Tibial nerve (tissue), 4 donors: Measurements from ENCODE around the gene OAS2.

Experiments
- EP300 ChIP-seq, 2 donors: sonication (generic); formaldehyde crosslinking; IDR thresholded peaks; one replicate each; pipeline ENCODE4 v1.6.1; 2017; ENCODE audit warnings: antibody characterized with exemption in 2 of 2, mild to moderate bottlenecking in 1 of 2
- POLR2A ChIP-seq, 2 donors: fragments of 450-650 bp; IDR thresholded peaks; one replicate each; pipeline ENCODE4 v1.6.1; 2017; ENCODE audit warnings: antibody characterized with exemption in 2 of 2, mild to moderate bottlenecking in 2 of 2, moderate library complexity in 2 of 2
- TF ChIP-seq, protein P1 (sequence below), 5 experiments: fragments of 200-600 bp in 3 of 5; fragments of 450-650 bp in 2 of 5; sonication (generic) in 3 of 5; IDR thresholded peaks; one replicate each; pipeline ENCODE4 v1.5.1; 2016 to 2019; ENCODE audit warnings: antibody characterized with exemption in 5 of 5, mild to moderate bottlenecking in 3 of 5, moderate library complexity in 2 of 5

GRCh38 chr12:112977641-112978040, 678 bp upstream of the OAS2 start:
- TF ChIP-seq, protein P1, sequence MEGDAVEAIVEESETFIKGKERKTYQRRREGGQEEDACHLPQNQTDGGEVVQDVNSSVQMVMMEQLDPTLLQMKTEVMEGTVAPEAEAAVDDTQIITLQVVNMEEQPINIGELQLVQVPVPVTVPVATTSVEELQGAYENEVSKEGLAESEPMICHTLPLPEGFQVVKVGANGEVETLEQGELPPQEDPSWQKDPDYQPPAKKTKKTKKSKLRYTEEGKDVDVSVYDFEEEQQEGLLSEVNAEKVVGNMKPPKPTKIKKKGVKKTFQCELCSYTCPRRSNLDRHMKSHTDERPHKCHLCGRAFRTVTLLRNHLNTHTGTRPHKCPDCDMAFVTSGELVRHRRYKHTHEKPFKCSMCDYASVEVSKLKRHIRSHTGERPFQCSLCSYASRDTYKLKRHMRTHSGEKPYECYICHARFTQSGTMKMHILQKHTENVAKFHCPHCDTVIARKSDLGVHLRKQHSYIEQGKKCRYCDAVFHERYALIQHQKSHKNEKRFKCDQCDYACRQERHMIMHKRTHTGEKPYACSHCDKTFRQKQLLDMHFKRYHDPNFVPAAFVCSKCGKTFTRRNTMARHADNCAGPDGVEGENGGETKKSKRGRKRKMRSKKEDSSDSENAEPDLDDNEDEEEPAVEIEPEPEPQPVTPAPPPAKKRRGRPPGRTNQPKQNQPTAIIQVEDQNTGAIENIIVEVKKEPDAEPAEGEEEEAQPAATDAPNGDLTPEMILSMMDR (IDR thresholded peaks at IDR 0.05): no peak
- no peak for TF ChIP-seq POLR2A (IDR thresholded peaks at IDR 0.05)
- TF ChIP-seq EP300 (IDR thresholded peaks at IDR 0.05): no peak
